T-helper 1 cell treated with Interleukin-12 subunit alpha and Interleukin-12 subunit beta and Interleukin-4 antibody, amounts not matched to agents 30 μg/mL and 1 μg/mL, for 36 hours (primary cell): ENCODE measurements around the gene SYMPK.

Experiments used
- H3K27ac Mint-ChIP-seq: one replicate; pipeline ENCODE4 v1.8.0; 2021; ENCODE audit warnings: mild to moderate bottlenecking, mixed read lengths
- H3K27me3 Mint-ChIP-seq: one replicate; pipeline ENCODE4 v1.8.0; 2021; ENCODE audit warnings: low read depth, mixed read lengths
- H3K36me3 Mint-ChIP-seq: one replicate; pipeline ENCODE4 v1.8.0; 2021; ENCODE audit warnings: low read depth, mixed read lengths
- H3K4me1 Mint-ChIP-seq: one replicate; pipeline ENCODE4 v1.8.0; 2021; ENCODE audit warnings: low read depth, mixed read lengths
- H3K4me3 Mint-ChIP-seq: one replicate; pipeline ENCODE4 v1.8.0; 2021; ENCODE audit warnings: mild to moderate bottlenecking, moderate library complexity, mixed read lengths
- H3K9me3 Mint-ChIP-seq: one replicate; pipeline ENCODE4 v1.8.0; 2021; ENCODE audit warnings: mixed read lengths

Gene SYMPK

DNA sequence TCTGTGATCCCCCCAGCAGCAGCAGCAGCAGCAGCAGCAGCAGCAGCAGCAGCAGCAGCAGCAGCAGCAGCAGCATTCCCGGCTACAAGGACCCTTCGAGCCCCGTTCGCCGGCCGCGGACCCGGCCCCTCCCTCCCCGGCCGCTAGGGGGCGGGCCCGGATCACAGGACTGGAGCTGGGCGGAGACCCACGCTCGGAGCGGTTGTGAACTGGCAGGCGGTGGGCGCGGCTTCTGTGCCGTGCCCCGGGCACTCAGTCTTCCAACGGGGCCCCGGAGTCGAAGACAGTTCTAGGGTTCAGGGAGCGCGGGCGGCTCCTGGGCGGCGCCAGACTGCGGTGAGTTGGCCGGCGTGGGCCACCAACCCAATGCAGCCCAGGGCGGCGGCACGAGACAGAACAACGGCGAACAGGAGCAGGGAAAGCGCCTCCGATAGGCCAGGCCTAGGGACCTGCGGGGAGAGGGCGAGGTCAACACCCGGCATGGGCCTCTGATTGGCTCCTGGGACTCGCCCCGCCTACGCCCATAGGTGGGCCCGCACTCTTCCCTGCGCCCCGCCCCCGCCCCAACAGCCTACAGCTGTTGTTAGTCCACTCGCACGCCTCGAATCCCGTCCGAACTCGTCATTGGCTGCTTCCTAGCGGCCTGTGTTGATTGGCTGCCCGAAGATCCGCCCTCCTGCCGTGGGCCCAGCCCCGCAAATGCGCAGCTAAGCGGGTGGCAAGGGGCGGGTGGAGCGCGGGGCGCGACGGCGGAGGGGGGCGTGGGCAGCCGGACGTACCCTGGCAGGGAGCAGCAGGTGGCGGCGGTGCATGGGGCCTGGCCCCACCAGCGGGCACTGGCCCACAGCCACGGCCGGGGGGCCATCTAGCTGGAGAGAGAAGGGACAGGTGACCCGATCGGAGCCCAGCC is 92.5 kb downstream of the SYMPK start:
- H3K36me3 Mint-ChIP-seq: no peaks in the 10 kb centered on the region
- H3K27me3 Mint-ChIP-seq: peaks cover 18% of the 10 kb centered on the region
- peak overlapping the region; percentile 85 for H3K27ac Mint-ChIP-seq
- H3K4me1 Mint-ChIP-seq: peaks cover 11% of the 10 kb centered on the region
- no peaks in the 10 kb centered on the region for H3K9me3 Mint-ChIP-seq
- H3K4me3 Mint-ChIP-seq: peak overlapping the region; percentile 86

DNA sequence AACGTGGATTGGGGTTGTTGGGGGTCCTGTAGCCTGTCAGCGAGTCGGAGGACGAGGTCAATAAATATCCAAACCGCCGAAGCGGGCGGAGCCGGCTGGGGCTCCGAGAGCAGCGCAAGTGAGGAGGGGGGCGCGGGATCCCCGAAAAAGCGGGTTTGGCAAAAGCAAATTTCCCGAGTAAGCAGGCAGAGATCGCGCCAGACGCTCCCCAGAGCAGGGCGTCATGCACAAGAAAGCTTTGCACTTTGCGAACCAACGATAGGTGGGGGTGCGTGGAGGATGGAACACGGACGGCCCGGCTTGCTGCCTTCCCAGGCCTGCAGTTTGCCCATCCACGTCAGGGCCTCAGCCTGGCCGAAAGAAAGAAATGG is 93.1 kb downstream of the SYMPK start:
- Mint-ChIP-seq H3K4me3 (peak overlapping the region; percentile 86), H3K9me3 (no peaks in the 10 kb centered on the region), H3K27me3 (peaks cover 18% of the 10 kb centered on the region), H3K36me3 (no peaks in the 10 kb centered on the region), H3K27ac (peak overlapping the region; percentile 85), H3K4me1 (peaks cover 11% of the 10 kb centered on the region)

- H3K27me3 Mint-ChIP-seq: peaks cover 18% of the 10 kb centered on the region
- H3K36me3 Mint-ChIP-seq: no peaks in the 10 kb centered on the region
- H3K4me1 Mint-ChIP-seq: peaks cover 11% of the 10 kb centered on the region
- H3K27ac Mint-ChIP-seq: peak within 1 kb of the TSS; percentile 85
- peak within 1 kb of the TSS; percentile 86 for H3K4me3 Mint-ChIP-seq
- no peaks in the 10 kb centered on the region for H3K9me3 Mint-ChIP-seq
Observed at GRCh38 chr19:45768984-45769782, 93.8 kb downstream of the SYMPK start, which contains the start of gene SIX5. Gene SIX5, minus strand, starts transcription at chr19:45769252. Its CDS starts 408 bp downstream, at chr19:45768844.

GRCh38 chr19:45768655-45768983 is 94.3 kb downstream of the SYMPK start:
- Mint-ChIP-seq H3K36me3 (no peaks in the 10 kb centered on the region), H3K27ac (peak overlapping the region; percentile 79), H3K27me3 (peaks cover 18% of the 10 kb centered on the region), H3K4me1 (peaks cover 11% of the 10 kb centered on the region), H3K4me3 (peak overlapping the region; percentile 86), H3K9me3 (no peaks in the 10 kb centered on the region)

DNA sequence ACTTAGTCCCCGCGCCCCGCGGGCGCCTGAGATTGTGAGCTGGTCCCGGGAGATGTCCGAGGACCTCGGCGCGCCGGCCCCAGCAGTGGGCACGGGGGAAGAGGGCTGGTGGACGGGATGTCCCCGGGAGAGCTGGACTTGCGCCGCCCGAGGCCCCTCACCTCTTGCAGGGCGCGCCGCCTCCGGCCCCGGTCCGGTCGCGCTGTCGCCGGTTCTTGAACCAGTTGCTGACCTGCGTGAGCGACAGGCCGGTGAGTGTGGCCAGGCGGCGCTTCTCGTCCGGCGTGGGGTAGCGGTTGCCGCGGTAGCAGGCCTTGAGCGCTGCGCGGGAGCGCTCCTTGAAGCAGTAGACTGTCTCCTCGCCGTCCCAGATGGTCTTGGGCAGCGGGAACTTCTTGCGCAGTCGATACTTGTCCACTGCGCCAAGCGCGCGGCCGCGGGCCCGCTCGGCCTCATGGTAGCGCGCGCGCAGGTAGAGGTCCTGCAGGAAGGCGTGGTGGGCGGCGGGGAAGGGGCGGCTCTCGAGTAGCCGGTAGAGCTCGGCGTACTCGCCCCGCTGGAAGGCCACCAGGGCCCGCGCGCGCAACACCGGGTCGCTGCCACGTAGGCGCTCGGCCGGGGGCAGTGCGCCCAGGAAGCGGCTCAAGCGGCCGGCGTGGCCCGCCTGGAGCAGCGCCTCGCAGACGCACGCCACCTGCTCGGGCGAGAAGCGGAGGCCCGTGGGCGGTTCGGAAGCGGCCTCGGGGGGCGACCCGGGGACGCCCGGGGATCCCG is 94.9 kb downstream of the SYMPK start:
- H3K4me1 Mint-ChIP-seq: peaks cover 11% of the 10 kb centered on the region
- H3K27ac Mint-ChIP-seq: no peak overlapping the region
- H3K36me3 Mint-ChIP-seq: no peaks in the 10 kb centered on the region
- H3K27me3 Mint-ChIP-seq: peaks cover 18% of the 10 kb centered on the region
- no peaks in the 10 kb centered on the region for H3K9me3 Mint-ChIP-seq
- H3K4me3 Mint-ChIP-seq: peak overlapping the region; percentile 64

- no peak overlapping the region for H3K27ac Mint-ChIP-seq
- no peaks in the 10 kb centered on the region for H3K36me3 Mint-ChIP-seq
- H3K9me3 Mint-ChIP-seq: no peaks in the 10 kb centered on the region
- peaks cover 11% of the 10 kb centered on the region for H3K4me1 Mint-ChIP-seq
- H3K4me3 Mint-ChIP-seq: peak overlapping the region; percentile 40
- peaks cover 18% of the 10 kb centered on the region for H3K27me3 Mint-ChIP-seq
Observed at GRCh38 chr19:45767410-45767880, 95.5 kb downstream of the SYMPK start.

GRCh38 chr19:45766869-45767346 is 96.0 kb downstream of the SYMPK start:
- Mint-ChIP-seq H3K4me3 (peak overlapping the region; percentile 40), H3K9me3 (no peaks in the 10 kb centered on the region), H3K27ac (no peak overlapping the region), H3K4me1 (peaks cover 11% of the 10 kb centered on the region), H3K27me3 (peaks cover 13% of the 10 kb centered on the region), H3K36me3 (no peaks in the 10 kb centered on the region)

DNA sequence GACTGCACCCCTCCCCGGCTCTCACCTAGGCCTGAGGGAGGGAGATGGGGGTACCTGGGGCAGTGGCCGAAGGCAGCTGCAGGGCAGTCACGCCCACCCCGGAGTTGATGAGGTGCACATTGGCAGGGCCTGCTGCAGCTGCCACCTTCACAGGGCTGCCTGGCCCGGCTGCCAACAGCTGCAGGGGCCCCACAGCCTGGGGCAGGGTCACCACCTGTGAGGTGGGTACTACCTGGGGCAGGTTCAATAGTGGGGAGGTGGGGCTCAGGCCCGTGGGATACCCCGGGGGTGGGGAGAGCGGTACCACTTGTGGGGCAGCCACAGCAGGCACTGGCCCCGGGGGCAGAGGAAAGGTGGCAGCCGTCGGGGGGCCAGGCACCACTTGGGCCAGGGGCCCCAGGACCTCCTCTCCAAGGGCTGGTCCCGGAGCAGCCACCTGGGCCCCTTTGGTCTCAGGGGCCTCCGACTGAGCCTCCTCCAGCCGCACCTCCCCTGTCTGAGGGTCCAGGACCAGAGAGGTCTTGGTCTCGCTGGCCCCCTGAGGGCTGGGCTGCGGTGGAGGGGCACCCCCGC is 96.6 kb downstream of the SYMPK start:
- H3K4me3 Mint-ChIP-seq: no peak overlapping the region
- no peaks in the 10 kb centered on the region for H3K9me3 Mint-ChIP-seq
- H3K36me3 Mint-ChIP-seq: no peaks in the 10 kb centered on the region
- peaks cover 11% of the 10 kb centered on the region for H3K4me1 Mint-ChIP-seq
- peaks cover 13% of the 10 kb centered on the region for H3K27me3 Mint-ChIP-seq
- H3K27ac Mint-ChIP-seq: no peak overlapping the region

GRCh38 chr19:45765702-45766295 is 97.1 kb downstream of the SYMPK start:
- no peaks in the 10 kb centered on the region for H3K9me3 Mint-ChIP-seq
- H3K27me3 Mint-ChIP-seq: peaks cover 13% of the 10 kb centered on the region
- no peak overlapping the region for H3K4me3 Mint-ChIP-seq
- peaks cover 7% of the 10 kb centered on the region for H3K4me1 Mint-ChIP-seq
- H3K36me3 Mint-ChIP-seq: no peaks in the 10 kb centered on the region
- H3K27ac Mint-ChIP-seq: no peak overlapping the region
